CD14-positive monocyte (primary cell): ENCODE data around the gene MAD1L1. TPM values are rescaled to one million over a fixed set of nuclear protein-coding genes. Genes with fewer than 3 reads are reported as not detected.
A peak's percentile ranks its signal among the peaks of the same experiment; 100 is the strongest.

Source experiments
- DNase-seq, 3 donors: peaks; one replicate each; pipeline ENCODE4 v3.0.0-alpha.2; 2011 to 2022
- H2AFZ ChIP-seq: 2 replicates; pipeline ENCODE4 v1.6.0; 2012; ENCODE audit warnings: mild to moderate bottlenecking, low read depth, low read length, inconsistent platforms; ENCODE audit not compliant: insufficient read depth, poor library complexity, severe bottlenecking
- H3K27ac ChIP-seq, 2 donors: 1 replicate in 1 of 2; 2 replicates in 1 of 2; pipeline ENCODE4 v1.5.1; 2012 to 2013; ENCODE audit warnings: low read length in 2 of 2, control low read depth in 1 of 2, inconsistent platforms in 1 of 2, low read depth in 1 of 2, mild to moderate bottlenecking in 1 of 2
- H3K27me3 ChIP-seq, 2 donors: one replicate each; pipeline versions ENCODE4 v1.6.0 to v1.6.1; 2011 to 2013; ENCODE audit warnings: low read length in 2 of 2; ENCODE audit not compliant: control insufficient read depth in 2 of 2, insufficient read depth in 2 of 2
- H3K36me3 ChIP-seq, 2 donors: replicated peaks in 1 of 2; 1 replicate in 1 of 2; 2 replicates in 1 of 2; pipeline versions ENCODE4 v1.5.1 to v1.6.1; 2012 to 2013; ENCODE audit warnings: low read length in 2 of 2, control low read depth in 1 of 2, inconsistent platforms in 1 of 2, mild to moderate bottlenecking in 1 of 2; ENCODE audit not compliant: insufficient read depth in 2 of 2, control insufficient read depth in 1 of 2
- H3K4me1 ChIP-seq, 2 donors: 1 replicate in 1 of 2; 2 replicates in 1 of 2; pipeline versions ENCODE4 v1.5.1 to v1.6.1; 2012 to 2013; ENCODE audit warnings: low read length in 2 of 2, control low read depth in 1 of 2, inconsistent platforms in 1 of 2, mild to moderate bottlenecking in 1 of 2, moderate library complexity in 1 of 2; ENCODE audit not compliant: insufficient read depth in 2 of 2, control insufficient read depth in 1 of 2
- H3K4me2 ChIP-seq: replicated peaks from 2 replicates; pipeline ENCODE3; 2012; ENCODE audit warnings: low read length, moderate library complexity, mild to moderate bottlenecking; ENCODE audit not compliant: poor library complexity, severe bottlenecking; ENCODE audit errors: extremely low read depth
- H3K4me3 ChIP-seq, 3 experiments: fragments of 200-600 bp in 1 of 3; sonication (generic) in 1 of 3; replicated peaks in 1 of 3; 1 replicate in 2 of 3; 2 replicates in 1 of 3; pipeline ENCODE4 v1.5.1; 2011 to 2013; ENCODE audit warnings: low read length in 3 of 3, mild to moderate bottlenecking in 3 of 3, control low read depth in 2 of 3, low read depth in 2 of 3, inconsistent platforms in 1 of 3, moderate library complexity in 1 of 3
- H3K79me2 ChIP-seq: 2 replicates; pipeline ENCODE4 v1.6.0; 2012; ENCODE audit warnings: mild to moderate bottlenecking, control low read depth, inconsistent platforms, low read length, moderate library complexity; ENCODE audit not compliant: insufficient read depth
- H3K9ac ChIP-seq: 2 replicates; pipeline ENCODE4 v1.6.0; 2017; ENCODE audit warnings: low read length, mild to moderate bottlenecking; ENCODE audit not compliant: insufficient read depth, poor library complexity, severe bottlenecking
- H3K9me3 ChIP-seq, 2 donors: replicated peaks in 1 of 2; 1 replicate in 1 of 2; 2 replicates in 1 of 2; pipeline versions ENCODE4 v1.5.1 to v1.6.1; 2012 to 2013; ENCODE audit warnings: low read length in 2 of 2, control low read depth in 1 of 2; ENCODE audit not compliant: control insufficient read depth in 1 of 2, insufficient read depth in 1 of 2
- H4K20me1 ChIP-seq: 2 replicates; pipeline ENCODE4 v1.6.0; 2012; ENCODE audit warnings: mild to moderate bottlenecking, low read length, control low read depth, moderate library complexity; ENCODE audit not compliant: insufficient read depth
- H3K27ac Mint-ChIP-seq, 7 donors: one replicate each; pipeline ENCODE4 v1.8.0; 2020; ENCODE audit warnings: mild to moderate bottlenecking in 7 of 7, mixed read lengths in 7 of 7, moderate library complexity in 6 of 7, inconsistent platforms in 2 of 7
- H3K27me3 Mint-ChIP-seq, 3 donors: one replicate each; pipeline ENCODE4 v1.8.0; 2021 to 2022; ENCODE audit warnings: low read depth in 3 of 3, mild to moderate bottlenecking in 3 of 3, mixed read lengths in 3 of 3, moderate library complexity in 3 of 3, inconsistent platforms in 1 of 3
- H3K36me3 Mint-ChIP-seq, 2 donors: one replicate each; pipeline ENCODE4 v1.8.0; 2020; ENCODE audit warnings: mixed read lengths in 2 of 2, inconsistent platforms in 1 of 2, mild to moderate bottlenecking in 1 of 2
- H3K4me1 Mint-ChIP-seq: one replicate; pipeline ENCODE4 v1.8.0; 2020; ENCODE audit warnings: mild to moderate bottlenecking, mixed read lengths
- H3K4me3 Mint-ChIP-seq, 2 donors: one replicate each; pipeline ENCODE4 v1.8.0; 2020; ENCODE audit warnings: mild to moderate bottlenecking in 2 of 2, mixed read lengths in 2 of 2, moderate library complexity in 1 of 2
- H3K9me3 Mint-ChIP-seq, 7 donors: one replicate each; pipeline ENCODE4 v1.8.0; 2020 to 2022; ENCODE audit warnings: mixed read lengths in 7 of 7, mild to moderate bottlenecking in 6 of 7, moderate library complexity in 6 of 7, inconsistent platforms in 2 of 7
- WGBS: methylation state at CpG from one replicate; pipeline ENCODE4 v1.1.5; 2013; ENCODE audit warnings: missing lambda C conversion rate; ENCODE audit not compliant: insufficient coverage; 5-methylcytosine and 5-hydroxymethylcytosine counted together
- intact Hi-C, 2 donors: fragments of 100-400 bp; cut with micrococcal nuclease; formaldehyde crosslinking; loops; one replicate each; pipeline versions ENCODE4 v1.15.0 to v1.15.1; 2023
- polyA plus RNA-seq, 3 donors: library from polyadenylated mRNA; depleted of rRNA in 1 of 3; unstranded in 2 of 3; stranded (reverse) in 1 of 3; fragments of 300-500 nt in 2 of 3; fragments of >200 nt in 1 of 3; fragmentation: Illumina TruSeq in 2 of 3; gene quantifications; 1 replicate in 2 of 3; 2 replicates in 1 of 3; pipeline ENCODE4 v1.2.3, GENCODE V29; 2012 to 2021
- TF ChIP-seq, protein P1 (sequence below): fragments of 200-600 bp; IDR thresholded peaks from one replicate; pipeline ENCODE4 v1.8.0; 2022; ENCODE audit warnings: antibody characterized with exemption, mild to moderate bottlenecking

MAD1L1 gene
- polyA plus RNA-seq, 3 donors = 22.0 to 39.4 (median 33.2) TPM

- 94% methylated on average over 15 of the region's 16 CpGs for WGBS
- DNase-seq = no peak
- no peaks in the 10 kb centered on the region for H4K20me1 ChIP-seq
- Mint-ChIP-seq H3K27me3 (no peaks in the 10 kb centered on the region), H3K36me3 (peaks cover 28 to 47% of the 10 kb centered on the region in 2 donors), H3K4me3 (no peak overlapping the region), H3K4me1 (no peaks in the 10 kb centered on the region), H3K9me3 (peaks cover 0 to 5% (median 0%) of the 10 kb centered on the region in 7 donors), H3K27ac (peak overlapping the region in 1 of 7 donors; percentile 61)
- peaks cover 16 to 22% of the 10 kb centered on the region in 2 donors for H3K36me3 ChIP-seq
- no peak overlapping the region for H3K27ac ChIP-seq
- H3K79me2 ChIP-seq = no peaks in the 10 kb centered on the region
- no peak overlapping the region for H2AFZ ChIP-seq
- H3K4me1 ChIP-seq = no peaks in the 10 kb centered on the region
- H3K4me2 ChIP-seq = no peak overlapping the region
- H3K27me3 ChIP-seq = no peaks in the 10 kb centered on the region
- no peak overlapping the region for H3K9ac ChIP-seq
- H3K9me3 ChIP-seq = no peaks in the 10 kb centered on the region
- intact Hi-C loops = loop anchor here in 1 of 2 donors (10.0 kb wide), 1 partner anchor 65 kb away; no protein-coding TSS in a partner anchor
- H3K4me3 ChIP-seq = no peak overlapping the region
- TF ChIP-seq, protein P1, sequence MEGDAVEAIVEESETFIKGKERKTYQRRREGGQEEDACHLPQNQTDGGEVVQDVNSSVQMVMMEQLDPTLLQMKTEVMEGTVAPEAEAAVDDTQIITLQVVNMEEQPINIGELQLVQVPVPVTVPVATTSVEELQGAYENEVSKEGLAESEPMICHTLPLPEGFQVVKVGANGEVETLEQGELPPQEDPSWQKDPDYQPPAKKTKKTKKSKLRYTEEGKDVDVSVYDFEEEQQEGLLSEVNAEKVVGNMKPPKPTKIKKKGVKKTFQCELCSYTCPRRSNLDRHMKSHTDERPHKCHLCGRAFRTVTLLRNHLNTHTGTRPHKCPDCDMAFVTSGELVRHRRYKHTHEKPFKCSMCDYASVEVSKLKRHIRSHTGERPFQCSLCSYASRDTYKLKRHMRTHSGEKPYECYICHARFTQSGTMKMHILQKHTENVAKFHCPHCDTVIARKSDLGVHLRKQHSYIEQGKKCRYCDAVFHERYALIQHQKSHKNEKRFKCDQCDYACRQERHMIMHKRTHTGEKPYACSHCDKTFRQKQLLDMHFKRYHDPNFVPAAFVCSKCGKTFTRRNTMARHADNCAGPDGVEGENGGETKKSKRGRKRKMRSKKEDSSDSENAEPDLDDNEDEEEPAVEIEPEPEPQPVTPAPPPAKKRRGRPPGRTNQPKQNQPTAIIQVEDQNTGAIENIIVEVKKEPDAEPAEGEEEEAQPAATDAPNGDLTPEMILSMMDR = no peak
Measured at GRCh38 chr7:2009541-2010001, 223.2 kb downstream of the MAD1L1 start.

- H3K9me3 ChIP-seq = no peaks in the 10 kb centered on the region
- Mint-ChIP-seq H3K9me3 (peaks cover 0 to 5% (median 0%) of the 10 kb centered on the region in 7 donors), H3K4me3 (no peak overlapping the region), H3K27ac (peak overlapping the region in 1 of 7 donors; percentile 61), H3K27me3 (no peaks in the 10 kb centered on the region), H3K36me3 (peaks cover 27 to 47% of the 10 kb centered on the region in 2 donors), H3K4me1 (no peaks in the 10 kb centered on the region)
- no peak for DNase-seq
- intact Hi-C loops = no loop called here
- H2AFZ ChIP-seq = no peak overlapping the region
- H3K79me2 ChIP-seq = no peaks in the 10 kb centered on the region
- H3K4me3 ChIP-seq = no peak overlapping the region
- H4K20me1 ChIP-seq = no peaks in the 10 kb centered on the region
- no peak overlapping the region for H3K27ac ChIP-seq
- H3K27me3 ChIP-seq = no peaks in the 10 kb centered on the region
- no peaks in the 10 kb centered on the region for H3K4me1 ChIP-seq
- TF ChIP-seq, protein P1 = no peak
- no peak overlapping the region for H3K9ac ChIP-seq
- H3K4me2 ChIP-seq = no peak overlapping the region
- H3K36me3 ChIP-seq = peaks cover 20 to 22% of the 10 kb centered on the region in 2 donors
- 95% methylated on average over 22 of the region's 25 CpGs for WGBS
Measured at GRCh38 chr7:2008936-2009540, 223.7 kb downstream of the MAD1L1 start.
